ENCODE measurements around the gene BATF3.

DNA sequence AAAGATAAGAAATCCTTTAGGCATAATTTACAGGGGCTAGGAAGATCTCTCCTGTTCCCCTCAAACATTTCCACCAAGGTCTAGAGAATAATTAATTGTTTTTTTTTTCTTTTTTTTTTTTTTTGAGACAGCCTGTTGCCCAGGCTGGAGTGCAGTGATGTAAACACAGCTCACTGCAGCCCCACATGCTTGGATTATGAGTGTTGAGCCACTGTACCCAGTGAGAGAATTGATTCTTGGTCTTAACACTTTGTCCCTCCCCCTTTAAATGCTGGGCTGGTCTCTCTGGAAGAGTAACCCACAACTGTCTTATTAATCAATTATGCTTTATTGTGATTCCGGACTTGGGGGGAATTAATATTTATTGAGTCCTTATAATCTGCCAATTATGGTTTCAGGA, 57.7 kb downstream of the BATF3 start:
- TF ChIP-seq, protein P1, sequence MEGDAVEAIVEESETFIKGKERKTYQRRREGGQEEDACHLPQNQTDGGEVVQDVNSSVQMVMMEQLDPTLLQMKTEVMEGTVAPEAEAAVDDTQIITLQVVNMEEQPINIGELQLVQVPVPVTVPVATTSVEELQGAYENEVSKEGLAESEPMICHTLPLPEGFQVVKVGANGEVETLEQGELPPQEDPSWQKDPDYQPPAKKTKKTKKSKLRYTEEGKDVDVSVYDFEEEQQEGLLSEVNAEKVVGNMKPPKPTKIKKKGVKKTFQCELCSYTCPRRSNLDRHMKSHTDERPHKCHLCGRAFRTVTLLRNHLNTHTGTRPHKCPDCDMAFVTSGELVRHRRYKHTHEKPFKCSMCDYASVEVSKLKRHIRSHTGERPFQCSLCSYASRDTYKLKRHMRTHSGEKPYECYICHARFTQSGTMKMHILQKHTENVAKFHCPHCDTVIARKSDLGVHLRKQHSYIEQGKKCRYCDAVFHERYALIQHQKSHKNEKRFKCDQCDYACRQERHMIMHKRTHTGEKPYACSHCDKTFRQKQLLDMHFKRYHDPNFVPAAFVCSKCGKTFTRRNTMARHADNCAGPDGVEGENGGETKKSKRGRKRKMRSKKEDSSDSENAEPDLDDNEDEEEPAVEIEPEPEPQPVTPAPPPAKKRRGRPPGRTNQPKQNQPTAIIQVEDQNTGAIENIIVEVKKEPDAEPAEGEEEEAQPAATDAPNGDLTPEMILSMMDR (IDR thresholded peaks at IDR 0.05), result no peak
- TF ChIP-seq POLR2AphosphoS5 (IDR thresholded peaks at IDR 0.05), result no peak
- TF ChIP-seq POLR2A (IDR thresholded peaks at IDR 0.05), result no peak
